Measurements from ENCODE around the gene EFNB3.

EFNB3 gene

DNA sequence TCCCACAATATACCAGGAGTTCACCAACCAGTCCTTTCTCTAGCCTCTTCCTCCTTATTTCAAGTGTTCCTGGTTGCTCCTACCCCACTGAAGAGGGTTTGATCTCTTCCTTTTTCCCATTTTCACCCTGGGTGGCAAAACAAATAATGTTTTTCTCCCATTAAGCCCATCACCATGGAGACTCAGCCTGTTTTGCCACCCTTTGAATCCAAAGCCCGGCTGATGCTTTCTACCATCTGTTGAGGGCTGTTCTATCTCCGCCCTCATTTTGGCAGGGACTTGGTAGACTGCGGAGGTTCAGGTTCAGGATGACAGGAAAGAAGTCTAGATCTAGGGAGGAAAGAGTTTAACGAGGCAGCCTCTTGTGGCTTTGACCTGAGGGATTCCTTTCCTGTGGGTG lies 15.1 kb downstream of the EFNB3 start:
- H3K9me3 ChIP-seq (replicated peaks in 1 of 11), result no peaks in the 10 kb centered on the region
- peaks cover 39 to 58% (median 52%) of the 10 kb centered on the region in 11 experiments for H3K27me3 ChIP-seq
- TF ChIP-seq Cebpa-rat (IDR thresholded peaks at IDR 0.05), result no peak
- no peaks in the 10 kb centered on the region for H3K36me3 ChIP-seq
- H3K4me2 ChIP-seq, result no peak overlapping the region
- H3K27ac ChIP-seq, result no peak overlapping the region
- H3K9ac ChIP-seq, result no peak overlapping the region
- H3K4me1 ChIP-seq, result peaks cover 23 to 41% (median 35%) of the 10 kb centered on the region in 10 experiments
- no peak overlapping the region for H3K4me3 ChIP-seq
- H4K20me1 ChIP-seq, result no peaks in the 10 kb centered on the region; a peak in 1 of 22 replicates

DNA sequence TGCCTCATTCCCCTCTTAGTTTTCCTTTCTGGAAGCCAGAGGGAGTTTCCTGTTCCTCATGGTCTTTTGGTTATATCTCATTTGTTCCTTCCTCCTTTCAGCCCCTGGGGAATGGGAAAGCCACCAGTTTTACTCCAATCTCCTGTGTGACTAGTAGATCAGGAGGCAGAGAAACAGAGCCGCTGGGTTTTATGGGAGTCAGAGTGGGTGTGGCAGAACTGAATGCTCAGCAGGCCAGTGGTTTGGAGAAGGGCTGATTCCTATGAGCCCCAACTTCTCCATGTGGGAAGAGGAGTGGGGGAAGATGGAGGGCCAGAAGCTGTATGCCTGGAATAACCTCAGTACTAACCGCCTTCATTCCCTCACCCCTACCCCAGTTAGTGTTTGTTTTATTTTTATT lies 16.6 kb downstream of the EFNB3 start:
- Histone ChIP-seq H3K27ac (no peak overlapping the region), H3K9ac (no peak overlapping the region), H3K4me1 (peaks cover 17 to 26% (median 20%) of the 10 kb centered on the region in 10 experiments), H3K4me2 (peak overlapping the region in 5 of 11 experiments; percentile 24 to 45 (median 37); a peak in 6 of 22 replicates), H3K9me3 (replicated peaks in 1 of 11) (no peaks in the 10 kb centered on the region), H3K36me3 (no peaks in the 10 kb centered on the region), H3K27me3 (peaks cover 24 to 43% (median 38%) of the 10 kb centered on the region in 11 experiments), H4K20me1 (no peaks in the 10 kb centered on the region; a peak in 1 of 22 replicates), H3K4me3 (no peak overlapping the region)
- no peak for TF ChIP-seq Cebpa-rat (IDR thresholded peaks at IDR 0.05)

DNA sequence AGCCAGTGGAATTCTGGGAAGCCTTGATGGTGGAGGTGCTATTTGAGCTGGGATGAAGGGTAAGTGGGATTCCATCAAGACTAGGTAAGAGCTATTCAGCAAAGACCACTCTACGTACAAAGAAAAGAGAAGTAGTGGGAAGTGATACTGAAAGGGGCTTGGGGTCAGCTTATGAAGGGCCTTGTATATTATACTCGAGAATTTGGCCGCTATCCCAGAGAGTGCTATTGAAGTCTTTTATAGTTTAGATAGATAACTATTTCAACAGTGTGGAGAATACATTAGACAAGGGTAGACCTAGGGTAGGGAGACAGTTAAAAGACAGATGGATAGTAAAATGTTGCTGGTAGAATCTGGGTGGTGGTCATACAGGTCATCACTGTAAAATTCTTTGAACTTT lies 22.9 kb downstream of the EFNB3 start:
- H3K27me3 ChIP-seq, result no peaks in the 10 kb centered on the region
- H3K4me1 ChIP-seq, result peaks cover 5 to 15% (median 11%) of the 10 kb centered on the region in 10 experiments; a peak in 16 of 20 replicates
- no peak overlapping the region for H3K4me3 ChIP-seq
- no peak overlapping the region for H3K27ac ChIP-seq
- H3K9me3 ChIP-seq (replicated peaks in 1 of 11), result no peaks in the 10 kb centered on the region
- TF ChIP-seq Cebpa-rat (IDR thresholded peaks at IDR 0.05), result no peak
- H3K4me2 ChIP-seq, result no peak overlapping the region
- no peaks in the 10 kb centered on the region for H4K20me1 ChIP-seq
- H3K9ac ChIP-seq, result no peak overlapping the region
- no peaks in the 10 kb centered on the region for H3K36me3 ChIP-seq

DNA sequence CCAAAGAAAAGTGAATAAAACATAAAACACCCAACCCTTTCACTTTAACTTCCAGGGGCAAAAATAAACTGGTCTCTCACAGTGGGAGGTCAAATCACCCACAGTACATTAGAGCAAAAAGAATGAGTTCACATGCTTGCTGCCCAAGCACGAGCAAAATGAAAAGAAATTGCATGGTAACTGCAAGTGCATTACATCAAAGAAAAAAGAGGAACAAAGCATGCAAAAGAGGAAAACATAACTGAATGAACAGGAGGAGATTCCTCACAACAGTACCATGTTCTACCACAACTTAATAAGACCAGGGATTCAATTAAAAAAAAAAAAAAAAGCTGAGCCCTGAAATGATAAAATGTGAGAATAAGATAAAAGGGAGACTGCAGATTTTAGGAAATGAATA lies 24.8 kb downstream of the EFNB3 start:
- no peak for TF ChIP-seq Cebpa-rat (IDR thresholded peaks at IDR 0.05)

DNA sequence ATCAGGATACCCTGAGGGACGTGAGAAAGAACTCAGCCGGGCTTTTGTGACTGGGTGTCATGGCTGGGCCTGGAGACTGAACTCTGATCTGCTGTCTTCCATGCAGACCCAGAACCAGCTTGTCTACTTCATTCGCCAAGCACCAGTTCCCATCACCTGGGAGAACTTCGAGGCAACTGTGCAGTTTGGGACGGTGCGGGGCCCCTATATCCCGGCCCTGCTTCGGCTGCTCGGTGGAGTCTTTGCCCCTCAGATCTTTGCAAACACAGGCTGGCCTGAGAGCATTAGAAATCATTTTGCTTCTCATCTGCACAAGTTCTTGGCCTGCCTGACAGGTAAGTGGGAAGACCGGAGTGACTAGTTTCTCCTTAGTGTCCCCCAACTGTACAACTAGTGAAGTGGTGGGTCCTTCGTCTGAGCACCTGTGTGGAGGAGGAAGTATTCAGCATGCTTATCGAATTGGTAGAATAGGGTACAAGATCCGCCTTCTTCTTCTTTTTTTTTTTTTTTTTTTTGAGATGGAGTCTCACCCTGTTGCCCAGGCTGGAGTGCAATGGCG lies 28.1 kb downstream of the EFNB3 start:
- Histone ChIP-seq H3K9me3 (replicated peaks in 1 of 11) (no peaks in the 10 kb centered on the region), H3K36me3 (no peaks in the 10 kb centered on the region), H3K4me2 (no peak overlapping the region), H3K4me3 (no peak overlapping the region), H4K20me1 (no peaks in the 10 kb centered on the region), H3K27ac (no peak overlapping the region), H3K27me3 (no peaks in the 10 kb centered on the region), H3K9ac (no peak overlapping the region), H3K4me1 (peaks cover 5 to 15% (median 11%) of the 10 kb centered on the region in 10 experiments; a peak in 16 of 20 replicates)
- TF ChIP-seq Cebpa-rat (IDR thresholded peaks at IDR 0.05), result no peak

More for the DNA sequence above, 24.8 kb downstream of the EFNB3 start:
- Histone ChIP-seq H3K27ac (no peak overlapping the region), H3K4me2 (peak overlapping the region in 6 of 11 experiments; percentile 15 to 62 (median 40); a peak in 10 of 22 replicates), H3K36me3 (no peaks in the 10 kb centered on the region), H3K9me3 (replicated peaks in 1 of 11) (no peaks in the 10 kb centered on the region), H3K9ac (no peak overlapping the region), H3K4me1 (peaks cover 5 to 15% (median 11%) of the 10 kb centered on the region in 10 experiments; a peak in 16 of 20 replicates), H3K4me3 (no peak overlapping the region), H4K20me1 (no peaks in the 10 kb centered on the region), H3K27me3 (no peaks in the 10 kb centered on the region)

DNA sequence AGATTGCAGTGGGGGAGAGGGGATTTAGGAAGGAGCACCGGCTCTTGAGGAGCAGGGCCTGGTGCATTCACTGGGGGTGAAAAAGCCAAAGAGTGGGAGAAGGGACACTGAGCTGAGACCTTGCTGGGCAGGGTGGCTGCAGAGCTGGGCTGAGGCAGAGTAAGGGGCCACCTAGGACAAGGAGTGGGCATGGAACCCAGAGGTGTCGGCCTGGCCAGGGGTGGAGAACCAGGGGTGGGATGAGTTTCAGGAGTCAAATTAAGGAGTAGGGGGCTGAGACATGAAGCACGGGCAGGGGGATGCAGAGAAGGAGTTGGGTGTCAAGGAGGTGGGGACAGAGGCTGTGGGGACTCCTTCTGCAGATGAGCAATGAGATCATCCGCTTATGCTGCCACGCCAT lies 32.6 kb downstream of the EFNB3 start:
- no peaks in the 10 kb centered on the region for H3K36me3 ChIP-seq
- no peaks in the 10 kb centered on the region for H3K4me1 ChIP-seq
- H4K20me1 ChIP-seq, result no peaks in the 10 kb centered on the region
- no peak for TF ChIP-seq Cebpa-rat (IDR thresholded peaks at IDR 0.05)
- H3K4me2 ChIP-seq, result no peak overlapping the region
- no peaks in the 10 kb centered on the region for H3K27me3 ChIP-seq
- no peaks in the 10 kb centered on the region for H3K9me3 ChIP-seq (replicated peaks in 1 of 11)
- no peak overlapping the region for H3K9ac ChIP-seq
- no peak overlapping the region for H3K4me3 ChIP-seq
- H3K27ac ChIP-seq, result no peak overlapping the region

DNA sequence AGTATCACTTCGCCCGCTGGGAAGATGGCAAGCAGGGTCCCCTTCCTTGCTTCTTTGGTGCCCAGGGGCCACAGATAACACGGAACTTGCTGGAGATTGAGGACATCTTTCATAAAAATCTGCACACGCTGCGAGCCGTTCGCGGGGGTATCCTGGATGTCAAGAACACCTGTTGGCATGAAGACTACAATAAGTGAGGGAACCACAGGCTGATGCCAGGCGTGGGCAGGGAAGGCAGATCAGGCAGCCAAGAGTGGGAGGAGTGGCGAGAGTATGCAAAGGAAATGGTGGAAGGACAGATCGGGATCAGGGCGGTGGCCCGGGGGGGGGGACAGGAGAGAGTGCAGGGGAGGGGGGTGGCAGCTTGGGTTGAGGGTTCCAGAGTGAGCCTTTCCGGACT lies 34.7 kb downstream of the EFNB3 start:
- Histone ChIP-seq H3K9ac (no peak overlapping the region), H3K4me2 (no peak overlapping the region)
- TF ChIP-seq Cebpa-rat (IDR thresholded peaks at IDR 0.05), result no peak

DNA sequence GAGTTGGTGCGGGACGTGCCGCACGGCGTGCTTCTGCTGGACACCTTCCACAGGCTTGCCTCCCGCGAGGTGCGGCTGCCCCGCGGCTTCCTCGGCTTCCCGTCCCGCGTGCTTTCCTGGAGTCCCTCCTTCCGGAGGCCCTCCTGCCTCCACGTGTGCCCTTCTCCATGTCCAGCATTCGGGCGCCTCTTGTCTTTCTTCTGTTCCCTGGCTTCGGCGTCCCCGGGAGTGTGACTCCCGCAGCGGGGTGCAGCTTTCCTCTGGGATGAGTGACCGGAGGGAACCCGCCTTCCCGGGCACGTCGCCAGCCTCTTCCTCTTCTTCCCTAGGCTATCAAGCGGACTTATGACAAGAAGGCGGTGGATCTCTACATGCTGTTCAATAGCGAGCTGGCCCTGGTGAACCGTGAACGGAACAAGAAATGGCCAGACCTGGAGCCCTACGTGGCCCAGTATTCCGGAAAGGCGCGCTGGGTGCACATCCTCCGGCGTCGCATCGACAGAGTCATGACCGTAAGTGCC lies 35.5 kb downstream of the EFNB3 start:
- TF ChIP-seq Cebpa-rat (IDR thresholded peaks at IDR 0.05), result no peak

More for the DNA sequence above, 34.7 kb downstream of the EFNB3 start:
- Histone ChIP-seq H3K36me3 (no peaks in the 10 kb centered on the region), H3K4me1 (peaks cover 0 to 8% (median 0%) of the 10 kb centered on the region in 10 experiments; a peak in 3 of 20 replicates), H3K9me3 (replicated peaks in 1 of 11) (no peaks in the 10 kb centered on the region), H3K4me3 (no peak overlapping the region), H3K27ac (no peak overlapping the region), H3K27me3 (no peaks in the 10 kb centered on the region), H4K20me1 (no peaks in the 10 kb centered on the region)

DNA sequence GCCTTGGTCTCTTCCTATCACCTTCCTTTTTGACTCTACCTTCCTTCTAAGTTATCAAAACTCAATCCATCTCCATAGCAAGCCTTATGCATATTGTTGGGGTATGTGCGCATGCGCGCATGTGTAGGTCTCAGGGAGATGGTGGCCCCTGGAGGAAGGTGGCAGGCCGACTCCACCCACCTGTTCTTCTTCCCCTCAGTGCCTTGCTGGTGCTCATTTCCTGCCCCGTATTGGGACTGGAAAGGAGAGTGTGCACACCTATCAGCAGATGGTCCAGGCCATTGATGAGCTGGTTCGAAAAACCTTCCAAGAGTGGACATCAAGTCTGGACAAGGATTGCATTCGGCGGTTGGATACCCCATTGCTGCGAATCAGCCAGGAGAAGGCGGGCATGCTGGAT lies 37.7 kb downstream of the EFNB3 start:
- no peak overlapping the region for H3K27ac ChIP-seq
- no peak overlapping the region for H3K4me2 ChIP-seq
- peaks cover 0 to 25% (median 9%) of the 10 kb centered on the region in 10 experiments; a peak in 12 of 20 replicates for H3K4me1 ChIP-seq
- no peaks in the 10 kb centered on the region for H4K20me1 ChIP-seq
- no peaks in the 10 kb centered on the region for H3K27me3 ChIP-seq
- no peaks in the 10 kb centered on the region for H3K36me3 ChIP-seq
- no peaks in the 10 kb centered on the region for H3K9me3 ChIP-seq (replicated peaks in 1 of 11)
- no peak for TF ChIP-seq Cebpa-rat (IDR thresholded peaks at IDR 0.05)
- no peak overlapping the region for H3K9ac ChIP-seq
- no peak overlapping the region for H3K4me3 ChIP-seq

More for the DNA sequence above, 35.5 kb downstream of the EFNB3 start:
- Histone ChIP-seq H3K9ac (no peak overlapping the region), H4K20me1 (no peaks in the 10 kb centered on the region), H3K36me3 (no peaks in the 10 kb centered on the region), H3K4me1 (peaks cover 0 to 13% (median 2%) of the 10 kb centered on the region in 10 experiments; a peak in 11 of 20 replicates), H3K4me3 (no peak overlapping the region), H3K27me3 (no peaks in the 10 kb centered on the region), H3K9me3 (replicated peaks in 1 of 11) (no peaks in the 10 kb centered on the region), H3K27ac (no peak overlapping the region), H3K4me2 (no peak overlapping the region)

DNA sequence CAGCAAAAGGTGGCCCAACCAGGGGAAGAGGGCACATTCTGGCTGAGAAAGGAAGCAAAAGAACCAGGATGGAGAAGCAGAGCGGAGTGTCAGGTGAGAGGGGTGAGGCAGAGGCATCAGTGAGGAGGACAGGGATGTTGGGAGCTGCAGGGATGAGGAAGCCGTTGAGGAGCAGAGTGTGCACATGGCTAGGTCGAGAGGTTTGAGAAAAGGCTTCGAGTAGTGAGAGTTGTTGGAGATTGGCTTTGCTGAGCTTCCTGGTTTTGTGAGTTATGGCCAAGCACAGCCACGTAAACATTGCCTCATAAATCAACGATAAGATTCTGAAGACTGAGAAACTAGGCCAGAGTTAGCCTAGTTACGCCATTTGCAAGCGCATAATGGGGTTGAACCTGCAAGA lies 39.4 kb downstream of the EFNB3 start:
- H3K4me3 ChIP-seq, result no peak overlapping the region
- H4K20me1 ChIP-seq, result no peaks in the 10 kb centered on the region
- H3K4me1 ChIP-seq, result peaks cover 0 to 25% (median 9%) of the 10 kb centered on the region in 10 experiments; a peak in 12 of 20 replicates
- no peaks in the 10 kb centered on the region for H3K36me3 ChIP-seq
- H3K27me3 ChIP-seq, result no peaks in the 10 kb centered on the region
- H3K9me3 ChIP-seq (replicated peaks in 1 of 11), result peaks cover 0 to 4% (median 0%) of the 10 kb centered on the region in 11 experiments; a peak in 5 of 22 replicates
- peak overlapping the region in 1 of 11 experiments; percentile 28; a peak in 1 of 22 replicates for H3K27ac ChIP-seq
- TF ChIP-seq Cebpa-rat (IDR thresholded peaks at IDR 0.05), result no peak
- H3K4me2 ChIP-seq, result no peak overlapping the region
- peak overlapping the region in 1 of 11 experiments; percentile 2; a peak in 1 of 22 replicates for H3K9ac ChIP-seq
